Esophagus squamous epithelium (tissue), 4 donors: ENCODE results near the gene IQGAP2.

ENCODE experiments used
- POLR2A ChIP-seq, 4 donors: fragments of 450-650 bp; IDR thresholded peaks; one replicate each; pipeline ENCODE4 v1.6.1; 2017; ENCODE audit warnings: antibody characterized with exemption in 4 of 4, mild to moderate bottlenecking in 4 of 4, moderate library complexity in 3 of 4
- TF ChIP-seq, protein P1 (sequence below), 6 experiments: fragments of 450-650 bp in 4 of 6; fragments of 200-600 bp in 2 of 6; sonication (generic) in 2 of 6; IDR thresholded peaks; one replicate each; pipeline ENCODE4 v1.5.1; 2016 to 2019; ENCODE audit warnings: antibody characterized with exemption in 6 of 6, mild to moderate bottlenecking in 4 of 6, moderate library complexity in 4 of 6

DNA sequence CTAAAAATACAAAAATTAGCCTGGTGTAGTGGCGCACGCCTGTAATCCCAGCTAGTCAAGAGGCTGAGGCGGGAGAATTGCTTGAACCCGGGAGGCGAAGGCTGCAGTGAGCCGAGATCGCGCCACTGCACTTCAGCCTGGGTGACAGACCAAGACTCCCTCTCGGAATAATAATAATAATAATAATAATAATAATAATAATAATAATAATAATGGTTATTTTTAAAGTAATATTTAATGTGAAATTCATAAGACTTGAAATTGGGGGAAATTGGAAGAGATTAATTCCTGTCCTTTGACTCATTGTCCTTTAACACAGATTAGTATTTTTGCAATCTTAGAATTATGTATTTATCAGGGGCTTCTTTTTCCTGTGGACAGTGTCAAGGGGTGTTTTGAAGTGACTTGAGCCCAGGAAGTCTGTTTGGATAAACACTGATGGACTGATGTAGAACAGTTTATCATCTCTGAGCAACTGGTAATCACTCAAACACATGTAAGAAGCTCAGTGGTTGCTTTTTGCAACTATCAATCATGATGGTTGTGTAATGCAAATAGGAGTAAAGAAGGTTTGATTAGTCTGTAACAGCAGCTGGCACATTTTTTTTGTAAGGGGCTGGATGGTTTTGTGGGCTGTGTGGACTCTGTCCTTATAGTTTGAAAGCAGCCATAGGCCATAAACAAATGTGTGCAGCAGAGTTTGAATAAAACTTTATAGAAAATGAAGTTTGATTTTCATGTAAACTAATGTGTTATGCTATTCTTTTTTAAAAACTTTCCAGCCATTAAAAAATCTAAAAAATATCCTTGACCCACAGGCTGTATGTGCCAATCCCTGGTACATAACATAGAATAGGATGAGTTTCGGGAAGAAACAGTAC is 126.6 kb downstream of the IQGAP2 start:
- TF ChIP-seq, protein P1, sequence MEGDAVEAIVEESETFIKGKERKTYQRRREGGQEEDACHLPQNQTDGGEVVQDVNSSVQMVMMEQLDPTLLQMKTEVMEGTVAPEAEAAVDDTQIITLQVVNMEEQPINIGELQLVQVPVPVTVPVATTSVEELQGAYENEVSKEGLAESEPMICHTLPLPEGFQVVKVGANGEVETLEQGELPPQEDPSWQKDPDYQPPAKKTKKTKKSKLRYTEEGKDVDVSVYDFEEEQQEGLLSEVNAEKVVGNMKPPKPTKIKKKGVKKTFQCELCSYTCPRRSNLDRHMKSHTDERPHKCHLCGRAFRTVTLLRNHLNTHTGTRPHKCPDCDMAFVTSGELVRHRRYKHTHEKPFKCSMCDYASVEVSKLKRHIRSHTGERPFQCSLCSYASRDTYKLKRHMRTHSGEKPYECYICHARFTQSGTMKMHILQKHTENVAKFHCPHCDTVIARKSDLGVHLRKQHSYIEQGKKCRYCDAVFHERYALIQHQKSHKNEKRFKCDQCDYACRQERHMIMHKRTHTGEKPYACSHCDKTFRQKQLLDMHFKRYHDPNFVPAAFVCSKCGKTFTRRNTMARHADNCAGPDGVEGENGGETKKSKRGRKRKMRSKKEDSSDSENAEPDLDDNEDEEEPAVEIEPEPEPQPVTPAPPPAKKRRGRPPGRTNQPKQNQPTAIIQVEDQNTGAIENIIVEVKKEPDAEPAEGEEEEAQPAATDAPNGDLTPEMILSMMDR (IDR thresholded peaks at IDR 0.05): no peak
- no peak for TF ChIP-seq POLR2A (IDR thresholded peaks at IDR 0.05)
